GM23338 (cell line): ENCODE results near the gene SERPINI1. TPM values are rescaled to one million over a fixed set of nuclear protein-coding genes. Genes with fewer than 3 reads are reported as not detected.

ENCODE experiments used
- ATAC-seq: fragments of 200-7000 bp; cut with Tn5 transposase; 3 replicates; pipeline ENCODE4 v1.9.1; 2020
- DNase-seq: peaks from one replicate; pipeline ENCODE4 v3.0.0-alpha.2; 2015; ENCODE audit warnings: low spot score
- H2AFZ ChIP-seq: fragments of 200-600 bp; sonication (generic); 2 replicates; pipeline ENCODE4 v1.8.0; 2016; ENCODE audit warnings: antibody characterized with exemption, mild to moderate bottlenecking, moderate library complexity
- H3F3A ChIP-seq: fragments of 200-600 bp; sonication (generic); replicated peaks from 2 replicates; pipeline ENCODE4 v1.8.0; 2017; ENCODE audit warnings: antibody characterized with exemption, mixed run types, low read depth
- H3K27ac ChIP-seq: fragments of 200-600 bp; sonication (generic); 2 replicates; pipeline ENCODE4 v1.6.1; 2016; ENCODE audit warnings: low read depth
- H3K27me3 ChIP-seq: fragments of 200-600 bp; sonication (generic); 2 replicates; pipeline ENCODE4 v1.8.0; 2016; ENCODE audit warnings: mild to moderate bottlenecking, mixed run types, moderate library complexity; ENCODE audit not compliant: insufficient read depth
- H3K36me3 ChIP-seq: fragments of 200-600 bp; sonication (generic); 2 replicates; pipeline ENCODE4 v1.8.0; 2016; ENCODE audit warnings: mild to moderate bottlenecking; ENCODE audit not compliant: insufficient read depth
- H3K4me1 ChIP-seq: fragments of 200-600 bp; sonication (generic); 2 replicates; pipeline ENCODE4 v1.8.0; 2016; ENCODE audit warnings: mild to moderate bottlenecking, moderate library complexity; ENCODE audit not compliant: insufficient read depth
- H3K4me2 ChIP-seq: fragments of 200-600 bp; sonication (generic); 2 replicates; pipeline ENCODE4 v1.7.1; 2017; ENCODE audit warnings: mixed run types
- H3K4me3 ChIP-seq: fragments of 200-600 bp; sonication (generic); 2 replicates; pipeline ENCODE4 v1.6.1; 2016; ENCODE audit warnings: mixed run types
- H3K79me2 ChIP-seq: fragments of 200-600 bp; sonication (generic); replicated peaks from 2 replicates; pipeline ENCODE4 v1.8.0; 2017; ENCODE audit warnings: mild to moderate bottlenecking; ENCODE audit not compliant: insufficient read depth
- H3K9me2 ChIP-seq: fragments of 200-600 bp; sonication (generic); 2 replicates; pipeline ENCODE4 v1.8.0; 2017; ENCODE audit not compliant: insufficient read depth
- H4K20me1 ChIP-seq: fragments of 200-600 bp; sonication (generic); replicated peaks from 2 replicates; pipeline ENCODE4 v1.8.0; 2017; ENCODE audit warnings: mild to moderate bottlenecking; ENCODE audit not compliant: insufficient read depth
- H3K27ac Mint-ChIP-seq: 2 replicates; pipeline ENCODE4 v1.8.0; 2020; ENCODE audit warnings: inconsistent platforms, mild to moderate bottlenecking, moderate library complexity, mixed read lengths
- H3K27me3 Mint-ChIP-seq: 3 replicates; pipeline ENCODE4 v1.8.0; 2022; ENCODE audit warnings: low read depth, mild to moderate bottlenecking, moderate library complexity, mixed read lengths, inconsistent platforms; ENCODE audit not compliant: insufficient read depth, poor library complexity
- H3K36me3 Mint-ChIP-seq: 3 replicates; pipeline ENCODE4 v1.8.0; 2021; ENCODE audit warnings: low read depth, mild to moderate bottlenecking, inconsistent platforms, moderate library complexity, mixed read lengths
- H3K4me1 Mint-ChIP-seq: 3 replicates; pipeline ENCODE4 v1.8.0; 2020; ENCODE audit warnings: mild to moderate bottlenecking, inconsistent platforms, mixed read lengths
- H3K4me3 Mint-ChIP-seq: 3 replicates; pipeline ENCODE4 v1.8.0; 2021; ENCODE audit warnings: moderate library complexity, mild to moderate bottlenecking, inconsistent platforms, mixed read lengths
- H3K9me3 Mint-ChIP-seq: 3 replicates; pipeline ENCODE4 v1.8.0; 2020; ENCODE audit warnings: moderate library complexity, mild to moderate bottlenecking, inconsistent platforms, mixed read lengths
- CREB1 ChIP-seq: fragments of 250-450 bp; sonication (Bioruptor Pico); IDR thresholded peaks from 2 replicates; pipeline ENCODE4 v1.5.0; 2020; ENCODE audit warnings: low read depth, mild to moderate bottlenecking, moderate library complexity
- EZH2 ChIP-seq: fragments of 200-600 bp; sonication (generic); IDR thresholded peaks from one replicate; pipeline ENCODE4 v1.8.0; 2017; ENCODE audit warnings: antibody characterized with exemption, mild to moderate bottlenecking, low read depth; ENCODE audit not compliant: unreplicated experiment
- POLR2AphosphoS5 ChIP-seq: IDR thresholded peaks from 2 replicates; pipeline ENCODE4 v1.6.1; 2016; ENCODE audit warnings: antibody characterized with exemption, low read depth
- STAT1 ChIP-seq: IDR thresholded peaks from one replicate; pipeline ENCODE4 v1.6.1; 2016; ENCODE audit warnings: antibody characterized with exemption; ENCODE audit not compliant: unreplicated experiment
- ZNF114 ChIP-seq: fragments of 250-450 bp; sonication (Bioruptor Pico); IDR thresholded peaks from 2 replicates; pipeline ENCODE4 v1.5.0; 2020; ENCODE audit warnings: mild to moderate bottlenecking, moderate library complexity
- ZNF331 ChIP-seq: fragments of 250-450 bp; sonication (Bioruptor Pico); IDR thresholded peaks from 2 replicates; pipeline ENCODE4 v1.5.0; 2020; ENCODE audit warnings: low read depth, mild to moderate bottlenecking, moderate library complexity
- polyA plus RNA-seq: library from polyadenylated mRNA; unstranded; fragments of >200 nt; fragmentation: Nextera tagmentation; extraction: Ambion mirVana; gene quantifications from 2 replicates; pipeline ENCODE4 v1.2.1, GENCODE V29; 2016
- total RNA-seq: library from RNA; depleted of rRNA; stranded (reverse); fragments of >200 nt; shearing (Covaris generic); gene quantifications from 2 replicates; pipeline ENCODE4 v1.2.3, GENCODE V29; 2014
- TF ChIP-seq, protein P1 (sequence below), 2 experiments: fragments of 200-600 bp in 1 of 2; sonication (generic) in 1 of 2; conservative IDR thresholded peaks; 2 replicates each; pipeline versions ENCODE4 v1.5.1 to v1.6.1; 2016 to 2017; ENCODE audit warnings: antibody characterized with exemption in 2 of 2, low read depth in 2 of 2, mild to moderate bottlenecking in 2 of 2, moderate library complexity in 1 of 2

Gene SERPINI1
- total and polyA plus RNA-seq, 2 experiments from 2014 or later, result 9.2 to 26.6 TPM

DNA sequence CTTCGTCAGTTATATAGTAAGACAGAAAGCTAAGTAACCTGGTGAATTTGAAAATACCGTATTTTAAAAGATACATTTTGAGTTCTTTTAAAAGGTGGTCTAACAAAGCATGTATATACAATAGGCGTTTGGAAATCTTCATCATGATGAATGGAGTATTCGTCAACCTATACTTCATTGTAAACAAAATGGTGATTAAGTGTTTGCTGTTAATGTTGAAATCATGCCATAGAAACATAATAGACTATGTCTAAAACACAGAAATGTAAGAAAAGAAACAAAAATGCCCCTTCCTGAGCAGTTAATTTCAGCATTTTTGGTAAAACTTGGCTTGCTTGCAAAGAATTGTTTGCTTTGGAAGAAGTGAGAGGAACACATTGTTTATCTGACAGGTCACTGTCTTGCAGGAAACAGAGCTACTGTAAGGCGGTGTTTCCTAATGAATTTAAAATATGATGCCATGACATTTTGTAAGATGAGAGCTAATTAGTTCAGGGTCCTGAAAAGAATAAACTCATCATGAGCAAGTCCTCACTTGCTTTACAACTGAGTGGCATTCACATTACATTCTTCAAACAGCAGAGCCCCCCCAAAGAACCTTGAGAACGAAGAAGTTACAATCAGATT is 126.7 kb downstream of the SERPINI1 start (continued):
- TF ChIP-seq, protein P1, sequence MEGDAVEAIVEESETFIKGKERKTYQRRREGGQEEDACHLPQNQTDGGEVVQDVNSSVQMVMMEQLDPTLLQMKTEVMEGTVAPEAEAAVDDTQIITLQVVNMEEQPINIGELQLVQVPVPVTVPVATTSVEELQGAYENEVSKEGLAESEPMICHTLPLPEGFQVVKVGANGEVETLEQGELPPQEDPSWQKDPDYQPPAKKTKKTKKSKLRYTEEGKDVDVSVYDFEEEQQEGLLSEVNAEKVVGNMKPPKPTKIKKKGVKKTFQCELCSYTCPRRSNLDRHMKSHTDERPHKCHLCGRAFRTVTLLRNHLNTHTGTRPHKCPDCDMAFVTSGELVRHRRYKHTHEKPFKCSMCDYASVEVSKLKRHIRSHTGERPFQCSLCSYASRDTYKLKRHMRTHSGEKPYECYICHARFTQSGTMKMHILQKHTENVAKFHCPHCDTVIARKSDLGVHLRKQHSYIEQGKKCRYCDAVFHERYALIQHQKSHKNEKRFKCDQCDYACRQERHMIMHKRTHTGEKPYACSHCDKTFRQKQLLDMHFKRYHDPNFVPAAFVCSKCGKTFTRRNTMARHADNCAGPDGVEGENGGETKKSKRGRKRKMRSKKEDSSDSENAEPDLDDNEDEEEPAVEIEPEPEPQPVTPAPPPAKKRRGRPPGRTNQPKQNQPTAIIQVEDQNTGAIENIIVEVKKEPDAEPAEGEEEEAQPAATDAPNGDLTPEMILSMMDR (conservative IDR thresholded peaks at IDR 0.05; ENCODE audit: low read depth in 2 of 2), result no peak
- TF ChIP-seq STAT1 (no peak), EZH2 (no peak)

DNA sequence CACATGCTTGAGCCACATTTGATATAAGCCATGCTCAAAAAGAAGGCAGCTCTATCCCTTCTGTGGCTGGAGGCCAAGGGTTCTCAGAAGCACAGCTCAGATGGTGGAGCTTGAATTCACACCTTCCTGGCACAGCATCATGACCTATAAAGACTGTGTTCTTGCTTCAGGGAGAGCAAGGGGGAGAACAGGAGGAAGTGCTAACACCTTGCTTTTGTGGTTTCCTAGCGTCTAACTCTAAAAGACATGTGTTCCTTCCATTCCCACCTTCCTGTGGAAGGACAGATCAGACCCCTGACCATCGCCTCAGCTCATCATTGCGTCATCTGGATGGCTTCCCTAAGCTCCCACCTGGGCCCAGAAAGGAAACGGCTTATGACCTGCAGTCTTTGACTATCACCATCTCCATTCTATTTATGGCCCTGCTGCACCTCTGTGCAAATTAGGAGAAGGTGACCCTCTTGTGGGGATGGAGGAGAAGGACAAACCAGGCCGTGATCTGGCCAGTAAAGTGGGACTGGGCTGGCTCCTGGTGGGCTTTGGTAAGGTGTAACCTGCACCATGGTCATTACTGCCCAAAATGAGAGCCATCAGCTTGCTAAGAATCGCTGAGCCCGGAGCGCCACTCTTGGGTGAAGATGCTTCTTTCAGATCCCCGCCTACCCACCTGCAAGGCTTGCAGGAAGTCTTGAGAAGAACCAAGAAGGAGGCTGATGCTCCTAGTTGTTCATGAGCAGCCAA is 128.5 kb downstream of the SERPINI1 start:
- Histone ChIP-seq H3K4me1 (peaks cover 7% of the 10 kb centered on the region; the same call in 1 of the 2 replicates), H4K20me1 (no peaks in the 10 kb centered on the region), H3K4me2 (no peak overlapping the region), H3K27ac (no peak overlapping the region), H3K36me3 (no peaks in the 10 kb centered on the region), H2AFZ (no peak overlapping the region), H3K9me2 (no peaks in the 10 kb centered on the region), H3K4me3 (no peak overlapping the region), H3F3A (no peaks in the 10 kb centered on the region), H3K27me3 (no peaks in the 10 kb centered on the region), H3K79me2 (no peaks in the 10 kb centered on the region)
- TF ChIP-seq ZNF331 (CRISPR knock-in tag) (no peak), POLR2AphosphoS5 (no peak)
- Mint-ChIP-seq H3K36me3 (no peaks in the 10 kb centered on the region), H3K4me3 (no peak overlapping the region), H3K27me3 (no peaks in the 10 kb centered on the region), H3K9me3 (no peaks in the 10 kb centered on the region), H3K4me1 (peaks cover 7% of the 10 kb centered on the region; the same call in 2 of the 3 replicates), H3K27ac (no peak overlapping the region)
- DNase-seq (no peak), ATAC-seq (no peak)

DNA sequence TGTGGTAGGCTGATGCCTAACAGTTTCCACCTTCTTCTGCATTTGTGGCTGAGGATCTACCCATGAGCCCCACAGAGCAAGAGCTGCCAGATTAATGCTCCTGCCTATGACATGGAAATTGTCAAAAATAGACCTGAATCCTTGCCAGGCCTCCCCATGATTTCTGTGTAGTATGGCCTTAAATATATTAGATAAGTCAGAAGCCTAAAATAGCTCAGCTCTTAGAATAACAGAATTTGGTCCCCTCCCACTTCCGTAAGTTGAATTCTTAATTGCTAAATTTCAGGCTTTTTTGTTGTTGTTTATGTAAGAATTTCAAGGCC is 129.0 kb downstream of the SERPINI1 start:
- Histone ChIP-seq H3K27me3 (no peaks in the 10 kb centered on the region), H4K20me1 (no peaks in the 10 kb centered on the region), H3K4me1 (0 out of 2 replicates have a peak, but pooled peaks cover 2% of the 10 kb centered on the region), H3K4me3 (no peak overlapping the region), H3K27ac (no peak overlapping the region), H3K36me3 (no peaks in the 10 kb centered on the region), H3K79me2 (no peaks in the 10 kb centered on the region), H2AFZ (no peak overlapping the region), H3K4me2 (no peak overlapping the region), H3K9me2 (no peaks in the 10 kb centered on the region), H3F3A (no peaks in the 10 kb centered on the region)
- Mint-ChIP-seq H3K4me3 (no peak overlapping the region), H3K27ac (no peak overlapping the region), H3K9me3 (no peaks in the 10 kb centered on the region), H3K4me1 (peaks cover 3% of the 10 kb centered on the region; the same call in 2 of the 3 replicates), H3K27me3 (no peaks in the 10 kb centered on the region), H3K36me3 (no peaks in the 10 kb centered on the region)
- no peak for DNase-seq
- no peak for ATAC-seq
- TF ChIP-seq ZNF114, result no peak
- no peak for TF ChIP-seq CREB1 (CRISPR knock-in tag)
- no peak for TF ChIP-seq EZH2
- no peak for TF ChIP-seq ZNF331 (CRISPR knock-in tag)
